Nephron (organoid): ENCODE measurements around the gene MAP3K3.

Source experiments
- H3K27ac Mint-ChIP-seq, 3 experiments: 2 replicates each; pipeline ENCODE4 v1.8.0; 2020; ENCODE audit warnings: mixed read lengths in 3 of 3, mild to moderate bottlenecking in 2 of 3, moderate library complexity in 1 of 3
- H3K27me3 Mint-ChIP-seq: 2 replicates; pipeline ENCODE4 v1.8.0; 2021; ENCODE audit warnings: low read depth, mild to moderate bottlenecking, moderate library complexity, mixed read lengths
- H3K36me3 Mint-ChIP-seq: 2 replicates; pipeline ENCODE4 v1.8.0; 2020; ENCODE audit warnings: low read depth, mixed read lengths
- H3K4me1 Mint-ChIP-seq: 2 replicates; pipeline ENCODE4 v1.8.0; 2020; ENCODE audit warnings: mixed read lengths
- H3K4me3 Mint-ChIP-seq, 3 experiments: 2 replicates each; pipeline ENCODE4 v1.8.0; 2020; ENCODE audit warnings: mild to moderate bottlenecking in 3 of 3, mixed read lengths in 3 of 3, moderate library complexity in 2 of 3
- H3K9me3 Mint-ChIP-seq: 2 replicates; pipeline ENCODE4 v1.8.0; 2020; ENCODE audit warnings: mixed read lengths
- CTCF ChIP-seq, 3 experiments: fragments of 200-600 bp; sonication (generic); IDR thresholded peaks; one replicate each; pipeline ENCODE4 v1.5.0; 2021; ENCODE audit warnings: antibody characterized with exemption in 3 of 3; ENCODE audit not compliant: unreplicated experiment in 3 of 3

The MAP3K3 gene

GRCh38 chr17:63699638-63700527 is 77.7 kb downstream of the MAP3K3 start, which contains the start of gene LIMD2:
Gene LIMD2 (minus strand): TSS chr17:63700125. CDS start chr17:63699298, 827 bp downstream.
- H3K4me3 Mint-ChIP-seq: peak within 1 kb of the TSS; percentile 79 to 83 (median 82)
- H3K27ac Mint-ChIP-seq: peak within 1 kb of the TSS in 2 of 3 experiments; percentile 62 to 78
- H3K36me3 Mint-ChIP-seq: peaks cover 11% of the 10 kb centered on the region
- TF ChIP-seq CTCF (IDR thresholded peaks at IDR 0.05; ENCODE audit: unreplicated experiment in 3 of 3): no peak
- H3K9me3 Mint-ChIP-seq: no peaks in the 10 kb centered on the region
- H3K27me3 Mint-ChIP-seq: peaks cover 3% of the 10 kb centered on the region
- H3K4me1 Mint-ChIP-seq: peaks cover 17% of the 10 kb centered on the region

DNA sequence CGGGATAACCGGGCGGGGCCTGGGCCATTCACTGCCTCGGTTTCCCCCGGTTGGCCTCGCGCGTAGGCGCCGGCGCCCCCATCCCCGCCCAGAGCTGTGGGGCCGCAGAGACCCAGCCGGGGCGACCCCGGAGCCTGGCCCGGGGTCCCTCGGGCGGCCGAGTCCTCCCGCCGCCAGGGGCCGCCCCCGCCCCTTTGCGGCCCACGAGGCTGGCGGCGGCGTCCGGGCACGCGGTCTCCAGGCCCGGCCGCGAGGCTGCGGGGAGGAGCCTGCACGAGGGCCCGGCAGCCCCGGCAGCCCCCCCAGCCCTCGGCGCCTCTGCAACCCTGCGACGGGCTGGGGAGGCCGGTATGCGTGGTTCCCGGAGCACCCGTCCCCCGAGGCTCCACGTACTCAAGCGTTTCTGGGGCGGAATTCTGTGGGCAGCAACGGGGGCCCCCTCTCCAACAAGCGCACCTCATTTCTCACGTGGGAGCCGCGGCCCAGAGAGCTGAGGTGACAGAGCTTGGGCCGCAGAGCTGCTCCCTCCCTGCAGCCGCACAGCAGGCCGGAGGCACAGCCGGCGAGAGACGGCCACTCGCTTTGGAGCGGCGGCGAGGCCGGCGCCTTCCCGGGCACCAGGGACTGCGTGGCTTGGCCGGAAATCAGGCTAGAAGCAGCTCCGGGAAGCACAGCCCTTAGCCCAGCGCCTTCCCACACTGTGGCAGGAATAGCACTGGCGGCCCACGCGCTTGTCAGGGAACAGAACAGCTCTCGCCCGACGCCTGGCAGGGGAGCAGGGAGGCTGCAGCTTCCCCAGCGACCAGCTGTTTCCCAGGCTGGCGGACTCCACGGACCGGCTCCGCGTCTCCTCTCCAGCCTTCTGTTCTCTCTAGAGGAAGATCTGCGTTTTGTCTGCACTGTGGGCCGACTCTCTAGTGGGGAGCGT is 78.6 kb downstream of the MAP3K3 start:
- peak in 1 of 3 experiments; percentile 26 for TF ChIP-seq CTCF (IDR thresholded peaks at IDR 0.05; ENCODE audit: unreplicated experiment in 3 of 3)
- Mint-ChIP-seq H3K36me3 (peaks cover 16% of the 10 kb centered on the region), H3K27me3 (peaks cover 3% of the 10 kb centered on the region), H3K9me3 (no peaks in the 10 kb centered on the region), H3K4me3 (peak overlapping the region; percentile 78 to 83 (median 82)), H3K4me1 (peaks cover 17% of the 10 kb centered on the region), H3K27ac (peak overlapping the region in 2 of 3 experiments; percentile 62 to 78)

DNA sequence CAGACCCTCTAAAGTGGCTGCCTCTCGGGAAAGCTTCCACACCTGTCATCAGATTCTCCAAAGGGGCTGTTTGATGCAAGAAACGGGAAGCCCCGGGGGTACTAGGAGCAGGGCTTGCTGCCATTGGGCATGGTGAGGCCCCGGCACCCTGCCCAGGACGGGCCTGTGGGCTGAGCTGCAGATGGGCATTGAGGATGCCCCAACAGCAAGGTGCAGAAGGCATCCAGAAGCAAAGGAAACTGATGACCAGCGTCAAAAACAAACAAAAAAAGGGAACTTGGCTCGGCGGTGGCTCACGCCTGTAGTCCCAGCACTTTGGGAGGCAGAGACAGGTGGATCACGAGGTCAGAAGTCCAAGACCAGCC is 79.2 kb downstream of the MAP3K3 start:
- H3K27ac Mint-ChIP-seq: peak overlapping the region in 2 of 3 experiments; percentile 62 to 78
- peak overlapping the region; percentile 78 to 83 (median 82) for H3K4me3 Mint-ChIP-seq
- H3K9me3 Mint-ChIP-seq: no peaks in the 10 kb centered on the region
- TF ChIP-seq CTCF (IDR thresholded peaks at IDR 0.05; ENCODE audit: unreplicated experiment in 3 of 3): no peak
- peaks cover 21% of the 10 kb centered on the region for H3K36me3 Mint-ChIP-seq
- peaks cover 17% of the 10 kb centered on the region for H3K4me1 Mint-ChIP-seq
- H3K27me3 Mint-ChIP-seq: peaks cover 3% of the 10 kb centered on the region

GRCh38 chr17:63701868-63702720 is 79.9 kb downstream of the MAP3K3 start:
- Mint-ChIP-seq H3K27ac (peak overlapping the region; percentile 13 to 59 (median 43)), H3K9me3 (no peaks in the 10 kb centered on the region), H3K4me1 (peaks cover 17% of the 10 kb centered on the region), H3K27me3 (peaks cover 3% of the 10 kb centered on the region), H3K4me3 (peak overlapping the region; percentile 78 to 83 (median 82)), H3K36me3 (peaks cover 22% of the 10 kb centered on the region)
- TF ChIP-seq CTCF (IDR thresholded peaks at IDR 0.05; ENCODE audit: unreplicated experiment in 3 of 3): no peak

- Mint-ChIP-seq H3K9me3 (no peaks in the 10 kb centered on the region), H3K36me3 (peaks cover 22% of the 10 kb centered on the region), H3K27ac (peak overlapping the region; percentile 13 to 59 (median 43)), H3K4me1 (peaks cover 17% of the 10 kb centered on the region), H3K4me3 (peak overlapping the region; percentile 57 to 66 (median 59)), H3K27me3 (peaks cover 3% of the 10 kb centered on the region)
- no peak for TF ChIP-seq CTCF (IDR thresholded peaks at IDR 0.05; ENCODE audit: unreplicated experiment in 3 of 3)
Measured at GRCh38 chr17:63702721-63703015, 80.5 kb downstream of the MAP3K3 start.
